Prostate gland (tissue), 2 donors: ENCODE measurements around the gene SMYD1. TPM values are rescaled to one million over a fixed set of nuclear protein-coding genes. Genes with fewer than 3 reads are reported as not detected.

Experiments
- DNase-seq: peaks from one replicate; pipeline ENCODE4 v3.0.0-alpha.2; 2019; ENCODE audit warnings: low spot score
- H3K27ac ChIP-seq, 2 donors: fragments of 200-600 bp; sonication (generic); 2 replicates each; pipeline ENCODE4 v1.5.1; 2017 to 2019
- H3K27me3 ChIP-seq: fragments of 200-600 bp; sonication (generic); replicated peaks from 2 replicates; pipeline ENCODE4 v1.5.1; 2019; ENCODE audit not compliant: insufficient read depth
- H3K36me3 ChIP-seq, 2 donors: fragments of 200-600 bp; sonication (generic); 1 replicate in 1 of 2; 2 replicates in 1 of 2; pipeline versions ENCODE4 v1.5.1 to v1.8.1; 2017 to 2019
- H3K4me1 ChIP-seq: fragments of 200-600 bp; sonication (generic); replicated peaks from 2 replicates; pipeline ENCODE4 v1.5.1; 2019
- H3K4me3 ChIP-seq, 2 donors: fragments of 200-600 bp; sonication (generic); 2 replicates each; pipeline ENCODE4 v1.5.1; 2017 to 2019
- H3K9me3 ChIP-seq: fragments of 200-600 bp; sonication (generic); 2 replicates; pipeline ENCODE4 v1.5.1; 2017
- CTCF ChIP-seq, 4 experiments: fragments of 200-600 bp in 2 of 4; fragments of 450-650 bp in 2 of 4; sonication (generic) in 2 of 4; IDR thresholded peaks; 1 replicate in 3 of 4; 2 replicates in 1 of 4; pipeline ENCODE4 v1.5.1; 2016 to 2019; ENCODE audit warnings: antibody characterized with exemption in 4 of 4, mild to moderate bottlenecking in 2 of 4, moderate library complexity in 2 of 4
- POLR2A ChIP-seq: fragments of 450-650 bp; IDR thresholded peaks from one replicate; pipeline ENCODE4 v1.6.1; 2016; ENCODE audit warnings: antibody characterized with exemption, mild to moderate bottlenecking
- POLR2AphosphoS5 ChIP-seq: sonication (generic); formaldehyde crosslinking; IDR thresholded peaks from one replicate; pipeline ENCODE4 v1.6.1; 2017; ENCODE audit warnings: antibody characterized with exemption
- WGBS: methylation state at CpG from one replicate; pipeline ENCODE4 v1.1.5; 2018; 5-methylcytosine and 5-hydroxymethylcytosine counted together
- intact Hi-C: fragments of 100-400 bp; cut with DNase I; formaldehyde crosslinking; loops from one replicate; pipeline ENCODE4 v1.14.2; 2022
- total RNA-seq, 2 donors: library from RNA; depleted of rRNA; stranded (reverse); fragments of >200 nt; gene quantifications; one replicate each; pipeline ENCODE4 v1.1.0, GENCODE V29; 2016

The SMYD1 gene
- total RNA-seq, 2 donors from 2014 or later, result 2.4 to 3.7 TPM

GRCh38 chr2:88099798-88100488 is 32.3 kb downstream of the SMYD1 start:
- H3K27me3 ChIP-seq, result no peaks in the 10 kb centered on the region
- WGBS, result 52% methylated on average over 5 of the region's 5 CpGs
- no peak for TF ChIP-seq POLR2A
- TF ChIP-seq POLR2AphosphoS5, result no peak
- no peak for TF ChIP-seq CTCF (IDR thresholded peaks at IDR 0.05)
- no peaks in the 10 kb centered on the region for H3K36me3 ChIP-seq
- DNase-seq, result no peak
- H3K27ac ChIP-seq, result no peak overlapping the region
- H3K4me3 ChIP-seq, result no peak overlapping the region
- H3K9me3 ChIP-seq, result no peaks in the 10 kb centered on the region
- H3K4me1 ChIP-seq, result no peaks in the 10 kb centered on the region
- intact Hi-C loops, result no loop called here

- TF ChIP-seq POLR2AphosphoS5, result no peak
- no peak for TF ChIP-seq CTCF (IDR thresholded peaks at IDR 0.05)
- TF ChIP-seq POLR2A, result no peak
- no peak overlapping the region for H3K4me3 ChIP-seq
- DNase-seq, result no peak
- H3K4me1 ChIP-seq, result no peaks in the 10 kb centered on the region
- H3K27me3 ChIP-seq, result no peaks in the 10 kb centered on the region
- H3K27ac ChIP-seq, result no peak overlapping the region
- intact Hi-C loops, result no loop called here
- WGBS, result 65% methylated on average over 3 of the region's 3 CpGs
- no peaks in the 10 kb centered on the region for H3K9me3 ChIP-seq
- H3K36me3 ChIP-seq, result no peaks in the 10 kb centered on the region
Observed at GRCh38 chr2:88100489-88100858, 32.8 kb downstream of the SMYD1 start.

- TF ChIP-seq POLR2AphosphoS5 (no peak), POLR2A (no peak), CTCF (IDR thresholded peaks at IDR 0.05) (no peak)
- H3K9me3 ChIP-seq, result no peaks in the 10 kb centered on the region
- no peak overlapping the region for H3K4me3 ChIP-seq
- intact Hi-C loops, result no loop called here
- WGBS, result 61% methylated on average over 4 of the region's 4 CpGs
- H3K27me3 ChIP-seq, result peaks cover 2% of the 10 kb centered on the region
- H3K36me3 ChIP-seq, result no peaks in the 10 kb centered on the region
- H3K4me1 ChIP-seq, result no peaks in the 10 kb centered on the region
- no peak for DNase-seq
- no peak overlapping the region for H3K27ac ChIP-seq
Observed at GRCh38 chr2:88108796-88109195, 41.2 kb downstream of the SMYD1 start.

GRCh38 chr2:88110830-88111229 is 43.2 kb downstream of the SMYD1 start:
- Histone ChIP-seq H3K4me3 (no peak overlapping the region), H3K36me3 (no peaks in the 10 kb centered on the region), H3K4me1 (no peaks in the 10 kb centered on the region), H3K27me3 (peaks cover 2% of the 10 kb centered on the region), H3K27ac (no peak overlapping the region), H3K9me3 (no peaks in the 10 kb centered on the region)
- intact Hi-C loops, result no loop called here
- no peak for DNase-seq
- TF ChIP-seq POLR2A (no peak), POLR2AphosphoS5 (no peak), CTCF (IDR thresholded peaks at IDR 0.05) (no peak)
- 87% methylated on average over 2 of the region's 2 CpGs for WGBS

- intact Hi-C loops, result no loop called here
- Histone ChIP-seq H3K27ac (no peak overlapping the region), H3K4me1 (no peaks in the 10 kb centered on the region), H3K27me3 (peaks cover 2% of the 10 kb centered on the region), H3K4me3 (no peak overlapping the region), H3K36me3 (no peaks in the 10 kb centered on the region), H3K9me3 (no peaks in the 10 kb centered on the region)
- DNase-seq, result no peak
- TF ChIP-seq CTCF (IDR thresholded peaks at IDR 0.05) (no peak), POLR2AphosphoS5 (no peak), POLR2A (no peak)
- 59% methylated on average over 2 of the region's 2 CpGs for WGBS
Observed at GRCh38 chr2:88113069-88113468, 45.4 kb downstream of the SMYD1 start.
